NCI-H345 treated with DMSO at 0.1 percent for 48 hours (cell line): ENCODE results near the gene COBL.
"Not testable (repeated sequence)": the region's sequence is repeated elsewhere in the genome, so short reads cannot be mapped to it uniquely, and the experiment has no call there.

Experiments
- DNase-seq: peaks from one replicate; lab custom pipeline; 2025; ENCODE audit not compliant: unreplicated experiment; lab: John Stamatoyannopoulos, UW

The COBL gene

DNA sequence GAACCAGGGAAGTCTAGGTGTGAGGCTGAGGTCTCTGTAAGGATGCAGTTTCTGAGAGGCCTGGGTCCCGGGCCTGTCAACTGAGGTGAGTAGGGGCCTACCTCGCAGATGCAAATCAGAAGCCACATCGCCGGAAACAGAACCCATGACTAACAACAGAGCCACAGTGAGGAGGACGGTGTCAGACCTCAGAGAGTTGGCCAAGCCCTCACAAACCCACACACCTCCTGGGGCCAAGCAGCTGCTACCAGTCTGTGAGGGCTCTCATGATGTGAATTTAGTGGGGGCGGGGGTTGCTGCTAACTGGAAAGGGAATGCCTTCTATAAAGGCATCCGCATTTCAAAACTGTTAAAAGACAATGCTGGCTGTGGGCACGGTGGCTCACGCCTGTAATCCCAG, 103.0 kb downstream of the COBL start:
- no peak for DNase-seq

GRCh38 chr7:51210766-51211165, 105.8 kb downstream of the COBL start:
- no peak for DNase-seq

GRCh38 chr7:51209426-51209825, 107.2 kb downstream of the COBL start:
- DNase-seq = no peak

DNA sequence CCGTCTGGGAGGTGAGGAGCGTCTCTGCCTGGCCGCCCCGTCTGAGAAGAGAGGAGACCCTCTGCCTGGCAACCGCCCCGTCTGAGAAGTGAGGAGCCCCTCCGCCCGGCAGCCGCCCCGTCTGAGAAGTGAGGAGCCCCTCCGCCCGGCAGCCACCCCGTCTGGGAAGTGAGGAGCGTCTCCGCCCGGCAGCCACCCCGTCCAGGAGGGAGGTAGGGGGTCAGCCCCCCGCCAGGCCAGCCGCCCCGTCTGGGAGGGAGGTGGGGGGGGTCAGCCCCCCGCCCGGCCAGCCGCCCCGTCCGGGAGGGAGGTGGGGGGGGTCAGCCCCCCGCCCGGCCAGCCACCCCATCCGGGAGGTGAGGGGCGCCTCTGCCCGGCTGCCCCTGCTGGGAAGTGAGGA, 108.5 kb downstream of the COBL start:
- not testable (repeated sequence) for DNase-seq

DNA sequence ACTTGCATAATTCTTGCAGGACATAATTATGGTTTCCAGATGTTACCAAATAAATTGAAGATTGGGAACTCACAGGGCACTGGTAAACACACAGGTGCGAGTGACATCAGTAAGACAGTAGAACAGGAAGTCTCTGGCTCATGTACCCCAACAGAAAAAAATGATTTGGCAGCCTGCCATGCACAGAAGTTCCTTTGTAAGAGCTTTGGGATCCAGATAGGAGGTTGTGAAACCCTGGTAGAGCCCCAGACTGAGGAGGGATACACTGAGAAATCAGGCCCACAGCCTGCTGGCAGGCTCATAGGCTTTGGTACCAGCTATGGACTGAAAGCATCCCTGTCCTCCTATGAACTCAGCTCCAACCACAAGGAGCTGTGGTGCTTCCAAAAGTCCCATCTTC, 118.0 kb downstream of the COBL start:
- no peak for DNase-seq

- DNase-seq = no peak
These were observed 125.6 kb downstream of the COBL start for GRCh38 chr7:51190969-51191368.

DNA sequence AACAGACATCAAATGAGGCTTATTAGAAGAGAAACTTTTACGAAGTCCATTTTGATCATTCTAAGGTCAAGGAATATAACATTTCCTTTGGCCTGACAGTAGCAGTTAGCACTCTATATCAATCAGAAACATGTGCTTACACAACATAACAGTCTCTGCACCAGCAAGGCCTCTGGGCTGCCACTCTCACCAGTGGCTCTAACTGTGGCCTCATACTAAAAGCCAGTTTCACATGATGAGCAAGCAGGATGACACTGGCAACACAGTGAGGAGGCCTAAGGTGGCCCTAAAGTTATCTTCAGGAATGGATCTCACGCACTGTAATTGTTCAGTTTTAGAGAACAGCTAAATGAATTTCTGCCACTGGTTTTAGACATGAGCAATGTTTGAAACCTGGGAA, 126.8 kb downstream of the COBL start:
- DNase-seq = no peak

DNA sequence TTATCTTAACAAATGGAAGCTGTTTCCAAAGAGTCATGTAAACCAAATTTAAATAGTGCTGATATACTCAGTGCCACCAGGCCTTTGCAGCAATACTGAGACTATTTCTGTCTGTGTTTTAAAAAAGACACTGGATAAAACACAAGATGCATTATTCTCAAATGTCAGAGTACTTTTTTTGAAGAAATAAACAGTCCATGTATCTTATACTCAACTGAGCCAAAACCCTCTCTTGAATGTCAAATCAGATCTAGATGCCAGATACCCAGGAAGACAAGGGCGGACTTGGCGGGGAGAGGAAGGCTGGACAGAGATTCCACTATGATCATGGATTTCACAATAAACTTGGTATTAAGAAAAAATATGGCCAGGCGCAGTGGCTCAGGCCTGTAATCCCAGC, 127.6 kb downstream of the COBL start:
- no peak for DNase-seq

DNA sequence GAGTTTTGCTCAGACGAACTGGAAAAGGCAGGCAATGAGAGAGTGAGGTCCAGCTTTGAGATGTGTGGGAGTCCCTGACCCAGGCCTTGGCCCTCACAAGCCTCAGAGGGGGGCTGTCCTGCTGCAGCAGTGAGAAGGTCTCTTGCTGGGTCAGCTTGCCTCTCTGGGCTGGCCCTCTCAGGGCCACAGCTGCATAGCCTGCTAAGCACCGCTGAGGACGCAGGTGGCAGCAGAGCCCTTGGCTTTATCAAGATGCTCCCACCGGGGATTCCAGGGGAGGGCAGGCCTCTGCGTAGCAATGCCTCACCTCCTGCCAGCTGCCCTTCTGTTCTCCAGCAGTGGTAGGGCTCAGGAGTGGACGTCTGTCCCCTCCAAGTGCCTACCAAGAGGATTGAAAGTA, 128.7 kb downstream of the COBL start:
- DNase-seq = no peak

DNA sequence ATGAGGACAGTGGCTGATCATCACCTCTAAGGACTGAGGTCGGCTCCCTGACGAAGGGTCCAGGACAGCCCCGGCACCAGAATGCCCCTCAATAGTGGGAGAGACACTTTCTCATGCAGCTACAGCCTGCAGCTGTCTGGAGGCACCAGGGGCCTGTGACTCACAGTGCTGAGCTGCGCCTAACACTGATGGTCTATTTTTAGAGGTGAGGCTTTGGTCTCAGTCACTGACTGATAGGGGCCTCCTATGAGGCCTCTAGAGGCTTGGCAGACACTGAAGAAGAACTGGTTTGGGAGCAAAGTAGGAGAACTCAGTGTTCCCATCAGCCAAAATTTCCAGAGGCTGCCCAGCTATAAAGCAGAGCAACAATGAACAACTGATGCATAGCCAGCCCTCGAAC, 130.1 kb downstream of the COBL start:
- no peak for DNase-seq

DNA sequence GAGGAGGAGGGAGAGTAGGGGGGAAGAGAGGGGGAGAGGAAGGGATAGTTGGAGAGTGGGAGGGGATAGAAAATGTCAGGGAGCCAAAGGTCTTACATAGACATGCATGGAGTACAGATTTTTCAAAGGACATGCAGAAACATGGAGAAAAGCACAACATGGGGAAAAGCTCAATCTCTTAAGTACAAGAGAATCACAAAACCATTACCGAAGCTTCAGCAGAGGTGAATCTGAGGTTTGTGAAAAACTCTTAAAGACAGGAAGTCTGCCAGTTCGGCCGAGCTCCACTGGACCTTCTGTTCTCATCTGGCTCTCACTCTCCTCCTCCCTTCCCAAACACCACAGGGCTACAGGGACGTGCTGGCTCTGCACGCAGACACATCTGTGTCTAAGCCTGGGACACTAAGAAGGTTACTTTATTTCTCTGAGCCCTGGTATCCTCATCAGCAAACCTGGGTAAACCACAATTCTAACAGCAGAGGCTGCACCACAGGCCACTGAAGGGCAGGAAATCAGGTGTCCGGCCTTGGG, 133.9 kb downstream of the COBL start:
- DNase-seq = no peak

DNA sequence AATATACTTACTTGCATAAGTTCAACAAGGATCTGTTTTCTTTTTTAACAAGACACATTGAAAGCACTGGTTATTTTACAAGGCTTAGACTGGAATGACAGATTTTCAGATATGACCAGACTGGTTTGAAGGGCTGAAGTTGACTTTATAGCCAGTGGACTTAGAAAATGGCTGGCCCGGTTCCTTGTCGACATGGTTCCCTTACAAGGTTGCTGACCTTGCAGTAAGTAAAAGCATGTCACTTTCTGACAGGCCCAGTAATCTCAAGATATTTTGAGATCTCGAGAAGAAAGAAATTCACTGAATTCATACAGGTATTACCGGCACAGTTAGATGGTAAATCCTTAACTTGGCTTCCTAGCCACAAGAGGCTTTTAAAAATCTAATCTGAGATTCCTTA, 136.5 kb downstream of the COBL start:
- no peak for DNase-seq

DNA sequence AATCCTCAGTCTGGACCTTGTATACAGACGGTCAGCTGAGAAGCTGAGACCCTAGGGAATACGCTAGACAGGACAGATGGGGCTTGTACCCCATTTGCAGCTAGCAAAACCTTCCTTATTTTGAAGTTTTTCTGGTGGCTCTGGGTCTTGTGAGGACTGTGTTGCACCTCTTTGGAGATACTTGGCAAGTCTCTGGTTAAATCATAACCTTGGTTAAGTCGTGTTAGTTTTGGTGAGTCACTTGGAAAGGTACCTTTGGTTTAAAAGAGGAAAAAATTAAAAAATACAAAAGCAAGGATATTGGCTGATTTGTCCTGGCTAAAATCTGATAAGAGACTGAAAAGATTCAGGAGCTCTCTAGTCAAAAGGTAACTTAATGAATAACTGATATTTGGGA, 140.6 kb downstream of the COBL start:
- no peak for DNase-seq

GRCh38 chr7:51175316-51175991, 141.2 kb downstream of the COBL start:
- DNase-seq = no peak

DNA sequence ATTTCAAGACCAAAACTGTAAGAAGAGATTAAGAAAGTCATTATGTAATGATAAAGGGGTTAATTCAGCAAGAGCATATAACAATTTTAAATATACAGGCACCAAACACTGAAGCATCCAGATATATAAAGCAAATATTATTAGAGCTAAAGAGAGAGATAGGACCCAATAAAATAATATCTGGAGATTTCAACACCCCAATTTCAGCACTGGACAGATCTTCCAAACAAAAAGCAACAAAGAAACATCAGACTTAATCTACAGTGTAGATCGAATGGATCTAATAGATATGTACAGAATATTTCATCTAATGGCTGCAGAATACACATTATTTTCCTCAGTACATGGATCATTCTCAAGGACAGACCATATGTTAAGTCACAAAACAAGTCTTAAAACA, 151.3 kb downstream of the COBL start:
- DNase-seq = no peak

DNA sequence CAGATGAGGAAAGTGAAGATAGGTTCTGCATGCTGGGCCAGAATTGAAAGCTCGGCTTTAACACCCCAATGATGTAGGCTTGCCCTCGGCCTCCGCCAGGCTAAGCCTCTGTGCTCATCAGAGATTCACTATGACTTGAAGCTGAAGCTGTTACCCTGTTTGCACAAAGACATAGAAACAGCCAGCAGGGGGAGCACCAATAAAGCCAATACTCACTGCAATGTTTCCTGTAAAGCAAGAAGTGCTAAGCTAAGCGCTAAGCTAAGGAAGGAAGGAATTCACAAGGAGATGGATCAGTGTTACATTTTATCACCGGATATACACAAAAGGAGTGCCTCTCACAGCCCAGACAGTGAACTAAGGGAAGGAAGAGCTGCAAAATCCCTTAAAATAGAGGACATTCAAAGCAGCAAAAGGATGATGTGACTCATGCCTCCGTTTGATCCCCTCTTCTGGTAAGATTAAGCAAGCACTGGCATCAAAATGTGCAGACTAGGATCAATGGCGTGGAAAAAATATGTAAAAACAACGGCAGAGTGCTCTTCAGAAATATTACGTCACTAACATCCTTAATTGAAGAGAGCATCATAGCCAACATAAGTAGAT, 153.8 kb downstream of the COBL start:
- DNase-seq = peak; percentile 66

GRCh38 chr7:51161937-51162336, 154.7 kb downstream of the COBL start:
- DNase-seq = no peak

GRCh38 chr7:51160990-51161615, 155.5 kb downstream of the COBL start:
- DNase-seq = peak; percentile 64

- DNase-seq = no peak
These were observed 156.2 kb downstream of the COBL start for GRCh38 chr7:51160411-51160810.

GRCh38 chr7:51158742-51159445, 157.7 kb downstream of the COBL start:
- DNase-seq = no peak

- no peak for DNase-seq
These were observed 158.4 kb downstream of the COBL start for GRCh38 chr7:51158211-51158610.

DNA sequence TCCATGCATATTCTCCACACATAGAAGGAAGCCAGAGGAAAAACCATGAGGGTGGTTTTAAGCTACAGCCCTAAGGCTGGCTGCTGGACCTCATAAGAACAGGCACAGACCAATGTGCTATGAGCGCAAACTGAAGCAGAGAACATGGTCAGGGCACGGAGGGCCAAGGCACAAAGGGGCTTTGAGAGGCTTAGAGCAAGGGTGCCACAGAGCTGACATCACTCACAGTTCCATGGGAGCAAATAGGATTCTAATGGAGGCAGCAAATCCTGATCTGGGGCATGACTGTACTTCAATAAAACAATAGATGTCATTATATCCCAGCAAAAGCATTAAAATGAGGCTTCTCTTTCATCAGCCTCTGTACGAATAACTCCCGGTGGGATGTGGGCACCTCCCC, 162.4 kb downstream of the COBL start:
- DNase-seq = no peak
